Heart left ventricle (tissue), 16 donors: ENCODE measurements around the gene BZW1. TPM values are rescaled to one million over a fixed set of nuclear protein-coding genes. Genes with fewer than 3 reads are reported as not detected.

Experiments
- ATAC-seq, 4 donors: fragments of 200-7000 bp; cut with Tn5 transposase; one replicate each; pipeline ENCODE4 v1.9.1; 2020 to 2022; ENCODE audit warnings: moderate library complexity in 4 of 4, mild to moderate bottlenecking in 3 of 4, moderate number of reproducible peaks in 1 of 4
- DNase-seq, 5 donors: peaks; one replicate each; pipeline ENCODE4 v3.0.0-alpha.2; 2020
- H3K27ac ChIP-seq, 12 donors: fragments of 200-600 bp; sonication (generic) in 4 of 12; one replicate each; pipeline versions ENCODE4 v1.5.0 to v1.8.0; 2016 to 2022; ENCODE audit warnings: mild to moderate bottlenecking in 2 of 12
- H3K27me3 ChIP-seq, 9 donors: fragments of 200-600 bp; sonication (generic) in 2 of 9; one replicate each; pipeline versions ENCODE4 v1.5.1 to v1.8.0; 2016 to 2022; ENCODE audit warnings: mild to moderate bottlenecking in 3 of 9
- H3K36me3 ChIP-seq, 9 donors: fragments of 200-600 bp; sonication (generic) in 2 of 9; one replicate each; pipeline versions ENCODE4 v1.5.0 to v1.8.0; 2018 to 2022; ENCODE audit warnings: mild to moderate bottlenecking in 2 of 9
- H3K4me1 ChIP-seq, 12 donors: fragments of 200-600 bp; sonication (generic) in 4 of 12; one replicate each; pipeline versions ENCODE4 v1.5.0 to v1.8.0; 2016 to 2022; ENCODE audit warnings: mild to moderate bottlenecking in 3 of 12
- H3K4me3 ChIP-seq, 12 donors: fragments of 200-600 bp; sonication (generic) in 4 of 12; one replicate each; pipeline versions ENCODE4 v1.5.0 to v1.8.0; 2017 to 2022; ENCODE audit warnings: mild to moderate bottlenecking in 9 of 12, moderate library complexity in 4 of 12
- H3K9me3 ChIP-seq, 12 donors: fragments of 200-600 bp; sonication (generic) in 4 of 12; one replicate each; pipeline versions ENCODE4 v1.5.0 to v1.8.0; 2016 to 2022; ENCODE audit warnings: mild to moderate bottlenecking in 1 of 12
- CTCF ChIP-seq, 12 donors: fragments of 200-600 bp; sonication (generic) in 4 of 12; IDR thresholded peaks; one replicate each; pipeline versions ENCODE4 v1.5.0 to v1.8.0; 2018 to 2022; ENCODE audit warnings: antibody characterized with exemption in 12 of 12, mild to moderate bottlenecking in 5 of 12
- POLR2A ChIP-seq, 2 donors: fragments of 450-650 bp; IDR thresholded peaks; one replicate each; pipeline ENCODE4 v1.6.1; 2017; ENCODE audit warnings: antibody characterized with exemption in 2 of 2, mild to moderate bottlenecking in 2 of 2, moderate library complexity in 2 of 2
- WGBS, 4 donors: extraction: QIAGEN DNeasy Blood & Tissue Kit in 2 of 4; methylation state at CpG; one replicate each; pipeline versions ENCODE4 v1.1.5 to v1.1.7; 2013 to 2018; 5-methylcytosine and 5-hydroxymethylcytosine counted together
- intact Hi-C, 10 donors: fragments of 100-400 bp; cut with DNase I; formaldehyde crosslinking; loops; one replicate each; pipeline versions ENCODE4 v1.11.1 to v1.14.2; 2022
- polyA plus RNA-seq, 2 donors: library from polyadenylated mRNA; stranded (reverse); fragments of 200-250 nt; gene quantifications; one replicate each; pipeline ENCODE4 v1.2.3, GENCODE V29; 2013
- total RNA-seq, 9 donors: library from RNA; depleted of rRNA in 2 of 9; stranded (reverse); fragments of >200 nt in 2 of 9; fragmentation: NEBNext Ultra II Directional in 3 of 9; extraction: Animal tissue kit (Norgen Biotek cat#: 25700) in 3 of 9; gene quantifications; one replicate each; pipeline versions ENCODE4 v1.1.0 to v1.2.4, GENCODE V29; 2016 to 2023
- donor health status: ischemic (EF 13 %, LVEDD 7.1; RV severe dilation, severe dysfunction).
- donor health status: healthy with polysubstance abuse.
- donor health status: DM: no; HTN: yes; CAD: no.
- donor health status: DM: no; HTN: no; CAD: no.
- donor health status: ischemic (EF 25% LVEDD 6.9; RV normal size, moderate dysfunction).
- donor health status: ischemic (EF 25% LVEDD 5.7; RV mildly dilated, moderate dysfunction).
- donor health status: healthy.
- donor health status: DM: yes; HTN: yes; CAD: no.
- donor health status: ischemic (EF 35%, LVEDD 5.7; RV mildly dilated, moderate dysfunction).
- donor health status: nonischemic (EF 11% LVEDD 7.7; RV severe dilation, severe dysfunction).
- donor health status: DM: yes; HTN: yes; CAD: no.
- donor health status: PGD.
- donor health status: ischemic (EF 29% LVEDD 5.4; RV normal size, mild dysfunction).
- donor health status: nonischemic (EF 23%, LVEDD 6.1; RV moderate dilation, normal function).

Gene BZW1
- total and polyA plus RNA-seq, 11 donors = 10.7 to 147 (median 87.3) TPM

GRCh38 chr2:200862532-200863000 is 50.9 kb downstream of the BZW1 start:
- WGBS, 4 donors = 0% methylated on average over 13 of the region's 13 CpGs
- H3K4me3 ChIP-seq = peak overlapping the region; percentile 67 to 100 (median 96)
- intact Hi-C loops = loop anchor here in 5 of 10 donors (2.0 to 10.0 kb wide), 4 partner anchors 50 to 150 kb away; partner anchors contain the start of gene BZW1 (in 3 of the 5)
- peaks cover 0 to 69% (median 43%) of the 10 kb centered on the region in 12 donors for H3K4me1 ChIP-seq
- ATAC-seq (no peak), DNase-seq (peak in 1 of 5 donors; percentile 21)
- no peaks in the 10 kb centered on the region for H3K9me3 ChIP-seq
- peak overlapping the region in 11 of 12 donors; percentile 98 to 100 (median 100) for H3K27ac ChIP-seq
- H3K27me3 ChIP-seq = no peaks in the 10 kb centered on the region
- peaks cover 0 to 53% (median 36%) of the 10 kb centered on the region in 9 donors for H3K36me3 ChIP-seq
- TF ChIP-seq POLR2A (IDR thresholded peaks at IDR 0.05) (no peak), CTCF (IDR thresholded peaks at IDR 0.05) (no peak)

- intact Hi-C loops = loop anchor here in 7 of 10 donors (1.0 to 10.0 kb wide), 8 partner anchors 25 to 151 kb away; partner anchors contain the start of genes BZW1 (in 4 of the 7), NIF3L1 (in 2 of the 7) and PPIL3 (in 2 of the 7)
- DNase-seq (peak in 1 of 5 donors; percentile 43), ATAC-seq (peak in 1 of 4 donors; percentile 10)
- Histone ChIP-seq H3K36me3 (peaks cover 0 to 41% (median 24%) of the 10 kb centered on the region in 9 donors), H3K27ac (peak overlapping the region; percentile 98 to 100 (median 100)), H3K4me1 (peaks cover 0 to 58% (median 31%) of the 10 kb centered on the region in 12 donors), H3K4me3 (peak overlapping the region; percentile 67 to 100 (median 96)), H3K9me3 (no peaks in the 10 kb centered on the region), H3K27me3 (no peaks in the 10 kb centered on the region)
- 0 to 1% (median 0%) methylated on average over 18 to 19 of the region's 19 CpGs for WGBS, 4 donors
- TF ChIP-seq CTCF (IDR thresholded peaks at IDR 0.05) (no peak), POLR2A (IDR thresholded peaks at IDR 0.05) (no peak)
Measured at GRCh38 chr2:200863782-200864175, 52.1 kb downstream of the BZW1 start.

GRCh38 chr2:200864176-200865034 is 52.7 kb downstream of the BZW1 start, which contains the start of gene CLK1:
CLK1 (minus strand) TSS chr2:200864658; CDS start chr2:200861862, 2,796 bp downstream.
- ATAC-seq (peak; percentile 88 to 95 (median 94)), DNase-seq (peak; percentile 97 to 99 (median 98))
- Histone ChIP-seq H3K27me3 (no peaks in the 10 kb centered on the region), H3K4me1 (peaks cover 0 to 52% (median 24%) of the 10 kb centered on the region in 12 donors), H3K36me3 (peaks cover 0 to 35% (median 18%) of the 10 kb centered on the region in 9 donors), H3K27ac (peak within 1 kb of the TSS; percentile 98 to 100 (median 100)), H3K9me3 (no peaks in the 10 kb centered on the region), H3K4me3 (peak within 1 kb of the TSS; percentile 67 to 100 (median 96))
- intact Hi-C loops = loop anchor here in 7 of 10 donors (1.0 to 10.0 kb wide), 8 partner anchors 24 to 152 kb away; partner anchors contain the start of genes BZW1 (in 4 of the 7), NIF3L1 (in 2 of the 7) and PPIL3 (in 2 of the 7)
- TF ChIP-seq CTCF (IDR thresholded peaks at IDR 0.05) = no peak
- TF ChIP-seq POLR2A (IDR thresholded peaks at IDR 0.05) = peak; percentile 87 to 99
- 1% methylated on average over 61 to 89 of the region's 89 CpGs for WGBS, 4 donors
